Liver (tissue), 3 donors: ENCODE measurements around the gene CDKL4.

Experiments used
- EGR1 ChIP-seq, 2 donors: IDR thresholded peaks; 2 replicates each; pipeline ENCODE4 v1.6.1; 2016 to 2018; ENCODE audit warnings: antibody characterized with exemption in 2 of 2, low read depth in 2 of 2
- FOXA1 ChIP-seq: IDR thresholded peaks from 2 replicates; pipeline ENCODE4 v1.6.1; 2016; ENCODE audit warnings: antibody characterized with exemption
- FOXA2 ChIP-seq: IDR thresholded peaks from 2 replicates; pipeline ENCODE4 v1.6.1; 2016; ENCODE audit warnings: antibody characterized with exemption
- JUND ChIP-seq, 2 donors: IDR thresholded peaks; 2 replicates each; pipeline ENCODE4 v1.6.1; 2016; ENCODE audit warnings: antibody characterized with exemption in 2 of 2
- RAD21 ChIP-seq, 2 donors: IDR thresholded peaks; 2 replicates each; pipeline ENCODE4 v1.6.1; 2016; ENCODE audit warnings: antibody characterized with exemption in 2 of 2, mild to moderate bottlenecking in 2 of 2
- YY1 ChIP-seq: IDR thresholded peaks from 2 replicates; pipeline ENCODE4 v1.6.1; 2016; ENCODE audit warnings: antibody characterized with exemption, mild to moderate bottlenecking
- TF ChIP-seq, protein P1 (sequence below): fragments of 150-350 bp; IDR thresholded peaks from 2 replicates; pipeline ENCODE4 v1.5.1; 2017; ENCODE audit warnings: improper control_type of control experiment, low read depth, low read length; ENCODE audit not compliant: missing input control
- TF ChIP-seq, protein P2 (sequence below): IDR thresholded peaks from 2 replicates; pipeline ENCODE4 v1.6.1; 2016; ENCODE audit warnings: antibody characterized with exemption
- TF ChIP-seq, protein P3 (sequence below): IDR thresholded peaks from 2 replicates; pipeline ENCODE4 v1.6.1; 2016; ENCODE audit warnings: antibody characterized with exemption, mild to moderate bottlenecking
- donor health status: healthy.
- donor health status: healthy.

DNA sequence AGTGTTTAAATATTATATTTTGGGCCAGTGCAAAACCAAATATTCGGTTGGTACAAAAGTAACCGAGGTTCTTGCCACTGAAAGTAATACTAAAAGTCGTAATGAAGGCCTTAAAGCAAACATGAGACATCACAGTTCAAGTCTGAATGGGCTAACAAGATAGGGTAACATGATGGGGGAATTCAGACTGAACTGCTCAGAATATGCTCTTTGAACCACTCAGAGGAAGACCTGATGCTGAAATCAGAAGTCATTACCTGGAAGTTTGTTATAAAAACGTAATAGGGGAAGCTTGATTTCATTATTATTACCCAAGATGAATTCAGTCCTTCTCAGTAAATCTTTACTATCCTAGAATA is 26.6 kb downstream of the CDKL4 start:
- TF ChIP-seq, protein P1, sequence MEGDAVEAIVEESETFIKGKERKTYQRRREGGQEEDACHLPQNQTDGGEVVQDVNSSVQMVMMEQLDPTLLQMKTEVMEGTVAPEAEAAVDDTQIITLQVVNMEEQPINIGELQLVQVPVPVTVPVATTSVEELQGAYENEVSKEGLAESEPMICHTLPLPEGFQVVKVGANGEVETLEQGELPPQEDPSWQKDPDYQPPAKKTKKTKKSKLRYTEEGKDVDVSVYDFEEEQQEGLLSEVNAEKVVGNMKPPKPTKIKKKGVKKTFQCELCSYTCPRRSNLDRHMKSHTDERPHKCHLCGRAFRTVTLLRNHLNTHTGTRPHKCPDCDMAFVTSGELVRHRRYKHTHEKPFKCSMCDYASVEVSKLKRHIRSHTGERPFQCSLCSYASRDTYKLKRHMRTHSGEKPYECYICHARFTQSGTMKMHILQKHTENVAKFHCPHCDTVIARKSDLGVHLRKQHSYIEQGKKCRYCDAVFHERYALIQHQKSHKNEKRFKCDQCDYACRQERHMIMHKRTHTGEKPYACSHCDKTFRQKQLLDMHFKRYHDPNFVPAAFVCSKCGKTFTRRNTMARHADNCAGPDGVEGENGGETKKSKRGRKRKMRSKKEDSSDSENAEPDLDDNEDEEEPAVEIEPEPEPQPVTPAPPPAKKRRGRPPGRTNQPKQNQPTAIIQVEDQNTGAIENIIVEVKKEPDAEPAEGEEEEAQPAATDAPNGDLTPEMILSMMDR = no peak
- TF ChIP-seq RAD21 (IDR thresholded peaks at IDR 0.05) = no peak
- TF ChIP-seq EGR1 (IDR thresholded peaks at IDR 0.05; ENCODE audit: low read depth in 2 of 2) = no peak
- no peak for TF ChIP-seq FOXA1
- TF ChIP-seq, protein P2, sequence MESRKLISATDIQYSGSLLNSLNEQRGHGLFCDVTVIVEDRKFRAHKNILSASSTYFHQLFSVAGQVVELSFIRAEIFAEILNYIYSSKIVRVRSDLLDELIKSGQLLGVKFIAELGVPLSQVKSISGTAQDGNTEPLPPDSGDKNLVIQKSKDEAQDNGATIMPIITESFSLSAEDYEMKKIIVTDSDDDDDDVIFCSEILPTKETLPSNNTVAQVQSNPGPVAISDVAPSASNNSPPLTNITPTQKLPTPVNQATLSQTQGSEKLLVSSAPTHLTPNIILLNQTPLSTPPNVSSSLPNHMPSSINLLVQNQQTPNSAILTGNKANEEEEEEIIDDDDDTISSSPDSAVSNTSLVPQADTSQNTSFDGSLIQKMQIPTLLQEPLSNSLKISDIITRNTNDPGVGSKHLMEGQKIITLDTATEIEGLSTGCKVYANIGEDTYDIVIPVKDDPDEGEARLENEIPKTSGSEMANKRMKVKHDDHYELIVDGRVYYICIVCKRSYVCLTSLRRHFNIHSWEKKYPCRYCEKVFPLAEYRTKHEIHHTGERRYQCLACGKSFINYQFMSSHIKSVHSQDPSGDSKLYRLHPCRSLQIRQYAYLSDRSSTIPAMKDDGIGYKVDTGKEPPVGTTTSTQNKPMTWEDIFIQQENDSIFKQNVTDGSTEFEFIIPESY = no peak
- no peak for TF ChIP-seq FOXA2
- no peak for TF ChIP-seq YY1
- no peak for TF ChIP-seq JUND (IDR thresholded peaks at IDR 0.05)
- TF ChIP-seq, protein P3, sequence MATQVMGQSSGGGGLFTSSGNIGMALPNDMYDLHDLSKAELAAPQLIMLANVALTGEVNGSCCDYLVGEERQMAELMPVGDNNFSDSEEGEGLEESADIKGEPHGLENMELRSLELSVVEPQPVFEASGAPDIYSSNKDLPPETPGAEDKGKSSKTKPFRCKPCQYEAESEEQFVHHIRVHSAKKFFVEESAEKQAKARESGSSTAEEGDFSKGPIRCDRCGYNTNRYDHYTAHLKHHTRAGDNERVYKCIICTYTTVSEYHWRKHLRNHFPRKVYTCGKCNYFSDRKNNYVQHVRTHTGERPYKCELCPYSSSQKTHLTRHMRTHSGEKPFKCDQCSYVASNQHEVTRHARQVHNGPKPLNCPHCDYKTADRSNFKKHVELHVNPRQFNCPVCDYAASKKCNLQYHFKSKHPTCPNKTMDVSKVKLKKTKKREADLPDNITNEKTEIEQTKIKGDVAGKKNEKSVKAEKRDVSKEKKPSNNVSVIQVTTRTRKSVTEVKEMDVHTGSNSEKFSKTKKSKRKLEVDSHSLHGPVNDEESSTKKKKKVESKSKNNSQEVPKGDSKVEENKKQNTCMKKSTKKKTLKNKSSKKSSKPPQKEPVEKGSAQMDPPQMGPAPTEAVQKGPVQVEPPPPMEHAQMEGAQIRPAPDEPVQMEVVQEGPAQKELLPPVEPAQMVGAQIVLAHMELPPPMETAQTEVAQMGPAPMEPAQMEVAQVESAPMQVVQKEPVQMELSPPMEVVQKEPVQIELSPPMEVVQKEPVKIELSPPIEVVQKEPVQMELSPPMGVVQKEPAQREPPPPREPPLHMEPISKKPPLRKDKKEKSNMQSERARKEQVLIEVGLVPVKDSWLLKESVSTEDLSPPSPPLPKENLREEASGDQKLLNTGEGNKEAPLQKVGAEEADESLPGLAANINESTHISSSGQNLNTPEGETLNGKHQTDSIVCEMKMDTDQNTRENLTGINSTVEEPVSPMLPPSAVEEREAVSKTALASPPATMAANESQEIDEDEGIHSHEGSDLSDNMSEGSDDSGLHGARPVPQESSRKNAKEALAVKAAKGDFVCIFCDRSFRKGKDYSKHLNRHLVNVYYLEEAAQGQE = no peak
